ENCODE measurements around the gene MROH2A. TPM values are rescaled to one million over a fixed set of nuclear protein-coding genes. Genes with fewer than 3 reads are reported as not detected.

Gene MROH2A
- total and polyA plus RNA-seq, 4 donors, result 0.08 to 0.28 (median 0.09) TPM; not detected in 1

- Histone ChIP-seq H3K4me3 (ENCODE audit: low read depth in 1 of 3, low read length in 3 of 3) (no peak overlapping the region), H3K4me1 (ENCODE audit: control insufficient read depth in 4 of 4, insufficient read depth in 4 of 4, low read length in 3 of 4) (no peaks in the 10 kb centered on the region), H3K36me3 (ENCODE audit: control insufficient read depth in 4 of 4, insufficient read depth in 3 of 4, low read depth in 1 of 4, low read length in 3 of 4) (no peaks in the 10 kb centered on the region), H3K27ac (ENCODE audit: low read depth in 1 of 2, low read length in 2 of 2) (no peak overlapping the region), H3K27me3 (ENCODE audit: control insufficient read depth in 4 of 4, insufficient read depth in 4 of 4, low read length in 3 of 4) (no peaks in the 10 kb centered on the region), H3K9me3 (ENCODE audit: control insufficient read depth in 4 of 4, low read length in 3 of 4) (no peaks in the 10 kb centered on the region), H3K9ac (ENCODE audit: low read depth in 1 of 2, low read length in 2 of 2) (no peak overlapping the region)
- no peak for DNase-seq (ENCODE audit: low spot score)
- TF ChIP-seq GABPA (IDR thresholded peaks at IDR 0.05 in 1 of 2, conservative IDR thresholded peaks at IDR 0.05 in 1 of 2) (no peak), CTCF (IDR thresholded peaks at IDR 0.05; ENCODE audit: low read depth, low read length, missing input control) (no peak), RXRA (IDR thresholded peaks at IDR 0.05) (no peak), FOXA2 (IDR thresholded peaks at IDR 0.05) (no peak), REST (IDR thresholded peaks at IDR 0.05) (no peak), SP1 (IDR thresholded peaks at IDR 0.05) (no peak), MAX (IDR thresholded peaks at IDR 0.05) (no peak), RAD21 (IDR thresholded peaks at IDR 0.05) (no peak), ZBTB33 (IDR thresholded peaks at IDR 0.05) (no peak), HNF4A (conservative IDR thresholded peaks at IDR 0.05) (no peak), FOXA1 (IDR thresholded peaks at IDR 0.05) (no peak), EGR1 (IDR thresholded peaks at IDR 0.05; ENCODE audit: low read depth in 2 of 2) (no peak), YY1 (IDR thresholded peaks at IDR 0.05) (no peak), NR2F2 (IDR thresholded peaks at IDR 0.05) (no peak), HNF4G (IDR thresholded peaks at IDR 0.05) (no peak), JUND (IDR thresholded peaks at IDR 0.05) (no peak), ATF3 (IDR thresholded peaks at IDR 0.05) (no peak), TAF1 (conservative IDR thresholded peaks at IDR 0.05) (no peak)
- WGBS, result 85% methylated on average over 9 of the region's 9 CpGs
Measured at GRCh38 chr2:233791883-233792329, 13.8 kb downstream of the MROH2A start.
